OCI-LY3 (cell line): ENCODE results near the gene EXOC3L1.

Experiments used
- EZH2phosphoT487 ChIP-seq: fragments of 200-600 bp; shearing (Covaris generic); IDR thresholded peaks from 2 replicates; pipeline ENCODE4 v1.6.1; 2018; ENCODE audit warnings: antibody characterized with exemption, mixed run types, low read depth
- TF ChIP-seq, protein P1 (sequence below): fragments of 200-600, 300-600 bp; sonication (generic); IDR thresholded peaks from 2 replicates; pipeline ENCODE4 v1.5.1; 2014; ENCODE audit warnings: antibody characterized with exemption, low read length, low read depth

DNA sequence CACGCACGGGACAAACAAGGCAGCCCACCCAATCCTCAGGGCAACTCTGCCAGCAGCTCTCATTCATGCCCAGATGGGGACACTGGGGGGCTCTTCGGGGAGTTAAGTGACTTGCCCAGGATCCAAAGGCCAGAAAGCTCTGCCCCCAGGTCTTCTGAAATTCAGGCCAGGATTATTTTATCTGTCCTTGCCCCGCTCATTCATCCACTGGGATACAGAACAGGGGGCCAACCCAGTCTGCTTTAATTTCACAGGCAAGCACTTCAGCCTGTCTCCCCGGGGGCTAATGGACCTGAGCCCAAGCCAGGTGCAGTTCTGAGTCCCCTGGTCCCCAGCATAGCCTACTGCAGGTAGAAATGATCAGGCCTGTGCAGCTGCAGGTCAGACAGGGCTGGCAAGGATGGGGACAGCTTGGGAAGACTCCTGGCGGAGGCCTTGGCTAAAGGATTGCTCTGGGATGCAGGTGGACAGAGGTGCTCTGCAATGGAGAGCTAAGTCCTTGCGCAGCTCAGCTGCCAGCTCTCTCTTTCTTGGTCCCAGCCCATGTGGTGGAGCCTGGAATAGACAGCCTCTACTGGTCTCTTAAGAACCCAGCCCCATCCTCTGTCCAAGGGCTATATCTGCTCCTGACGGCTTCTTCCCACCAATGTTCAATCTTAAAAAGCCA lies 38.4 kb downstream of the EXOC3L1 start:
- TF ChIP-seq, protein P1, sequence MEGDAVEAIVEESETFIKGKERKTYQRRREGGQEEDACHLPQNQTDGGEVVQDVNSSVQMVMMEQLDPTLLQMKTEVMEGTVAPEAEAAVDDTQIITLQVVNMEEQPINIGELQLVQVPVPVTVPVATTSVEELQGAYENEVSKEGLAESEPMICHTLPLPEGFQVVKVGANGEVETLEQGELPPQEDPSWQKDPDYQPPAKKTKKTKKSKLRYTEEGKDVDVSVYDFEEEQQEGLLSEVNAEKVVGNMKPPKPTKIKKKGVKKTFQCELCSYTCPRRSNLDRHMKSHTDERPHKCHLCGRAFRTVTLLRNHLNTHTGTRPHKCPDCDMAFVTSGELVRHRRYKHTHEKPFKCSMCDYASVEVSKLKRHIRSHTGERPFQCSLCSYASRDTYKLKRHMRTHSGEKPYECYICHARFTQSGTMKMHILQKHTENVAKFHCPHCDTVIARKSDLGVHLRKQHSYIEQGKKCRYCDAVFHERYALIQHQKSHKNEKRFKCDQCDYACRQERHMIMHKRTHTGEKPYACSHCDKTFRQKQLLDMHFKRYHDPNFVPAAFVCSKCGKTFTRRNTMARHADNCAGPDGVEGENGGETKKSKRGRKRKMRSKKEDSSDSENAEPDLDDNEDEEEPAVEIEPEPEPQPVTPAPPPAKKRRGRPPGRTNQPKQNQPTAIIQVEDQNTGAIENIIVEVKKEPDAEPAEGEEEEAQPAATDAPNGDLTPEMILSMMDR = no peak
- TF ChIP-seq EZH2phosphoT487 = no peak
